ENCODE data around the gene MKI67. TPM values are rescaled to one million over a fixed set of nuclear protein-coding genes. Genes with fewer than 3 reads are reported as not detected.
A peak's percentile ranks its signal among the peaks of the same experiment; 100 is the strongest.

The MKI67 gene
- total RNA-seq, 1 donor from 2014 or later = 5.6 TPM

DNA sequence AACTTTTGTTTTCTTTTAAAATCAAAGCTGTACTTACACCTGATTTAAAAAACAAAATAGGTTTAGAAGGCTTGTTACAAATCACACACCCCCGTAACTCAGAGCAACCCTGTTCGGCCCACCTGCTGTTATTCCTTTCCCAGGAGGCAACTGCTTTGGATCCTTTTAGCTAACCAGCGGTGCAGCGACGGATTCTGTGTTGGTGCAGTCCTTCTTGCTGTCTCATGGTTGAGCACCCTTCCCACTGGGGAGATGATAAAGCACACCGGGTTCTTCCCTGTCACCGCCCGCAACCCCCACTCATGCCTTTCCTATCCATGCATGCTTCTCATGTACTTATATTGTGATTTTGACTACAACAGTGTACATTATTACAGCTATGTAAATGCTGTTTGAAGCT lies 24.8 kb upstream of the MKI67 start:
- TF ChIP-seq, protein P1, sequence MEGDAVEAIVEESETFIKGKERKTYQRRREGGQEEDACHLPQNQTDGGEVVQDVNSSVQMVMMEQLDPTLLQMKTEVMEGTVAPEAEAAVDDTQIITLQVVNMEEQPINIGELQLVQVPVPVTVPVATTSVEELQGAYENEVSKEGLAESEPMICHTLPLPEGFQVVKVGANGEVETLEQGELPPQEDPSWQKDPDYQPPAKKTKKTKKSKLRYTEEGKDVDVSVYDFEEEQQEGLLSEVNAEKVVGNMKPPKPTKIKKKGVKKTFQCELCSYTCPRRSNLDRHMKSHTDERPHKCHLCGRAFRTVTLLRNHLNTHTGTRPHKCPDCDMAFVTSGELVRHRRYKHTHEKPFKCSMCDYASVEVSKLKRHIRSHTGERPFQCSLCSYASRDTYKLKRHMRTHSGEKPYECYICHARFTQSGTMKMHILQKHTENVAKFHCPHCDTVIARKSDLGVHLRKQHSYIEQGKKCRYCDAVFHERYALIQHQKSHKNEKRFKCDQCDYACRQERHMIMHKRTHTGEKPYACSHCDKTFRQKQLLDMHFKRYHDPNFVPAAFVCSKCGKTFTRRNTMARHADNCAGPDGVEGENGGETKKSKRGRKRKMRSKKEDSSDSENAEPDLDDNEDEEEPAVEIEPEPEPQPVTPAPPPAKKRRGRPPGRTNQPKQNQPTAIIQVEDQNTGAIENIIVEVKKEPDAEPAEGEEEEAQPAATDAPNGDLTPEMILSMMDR (IDR thresholded peaks at IDR 0.05; ENCODE audit: insufficient read depth, low read length, poor library complexity, severe bottlenecking) = no peak
- H3K4me3 ChIP-seq (ENCODE audit: low read depth, low read length) = no peak overlapping the region
- no peaks in the 10 kb centered on the region for H3K36me3 ChIP-seq (ENCODE audit: control insufficient read depth, insufficient read depth, low read length)
- no peak for DNase-seq (ENCODE audit: low read depth)
- H3K27me3 ChIP-seq (ENCODE audit: control insufficient read depth, insufficient read depth, low read length) = peaks cover 11% of the 10 kb centered on the region

DNA sequence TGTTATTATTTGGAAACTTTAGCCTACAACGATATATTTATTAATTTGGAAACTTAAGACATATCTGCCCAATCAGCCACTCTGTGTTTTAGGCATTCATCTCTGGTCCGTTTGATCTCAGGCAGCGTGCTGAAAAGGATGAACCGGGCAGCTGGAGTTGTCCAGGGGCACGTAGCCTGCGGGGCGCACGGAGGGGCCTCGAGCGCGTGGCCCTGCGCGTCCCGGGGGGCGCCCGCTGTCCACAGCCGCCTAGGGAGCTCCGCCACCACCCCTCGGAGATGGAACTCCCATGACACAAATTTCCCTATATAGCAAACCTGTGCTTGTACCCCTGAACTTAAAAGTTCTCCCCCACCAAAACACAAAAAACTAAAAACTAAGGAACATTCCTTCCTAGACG lies 24.3 kb upstream of the MKI67 start:
- TF ChIP-seq, protein P1 (IDR thresholded peaks at IDR 0.05; ENCODE audit: insufficient read depth, low read length, poor library complexity, severe bottlenecking) = no peak
- DNase-seq (ENCODE audit: low read depth) = no peak

DNA sequence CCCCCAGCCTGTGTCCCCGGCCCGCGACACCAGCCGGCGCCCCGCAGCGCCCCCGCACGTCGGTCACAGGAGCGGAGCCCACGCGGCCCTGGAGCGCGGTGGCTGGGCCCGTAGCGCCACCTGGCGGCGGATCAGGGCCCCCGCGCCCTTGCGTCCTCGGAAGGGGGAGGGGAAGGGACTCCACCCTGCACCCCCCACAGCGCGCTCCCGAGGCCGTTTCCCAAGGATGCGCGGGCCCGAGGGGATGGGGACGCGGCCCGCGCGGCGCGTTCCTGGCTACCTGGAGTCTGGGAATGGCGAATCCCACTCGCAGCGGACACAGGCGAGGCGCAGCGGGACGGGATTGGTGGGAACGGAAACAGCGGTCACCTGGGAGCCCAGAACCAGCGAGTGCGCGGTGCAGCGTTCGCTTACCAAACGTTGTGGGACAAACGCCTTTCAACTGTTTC lies 23.8 kb upstream of the MKI67 start:
- TF ChIP-seq, protein P1 (IDR thresholded peaks at IDR 0.05; ENCODE audit: insufficient read depth, low read length, poor library complexity, severe bottlenecking) = peak; percentile 70
- Histone ChIP-seq H3K27me3 (ENCODE audit: control insufficient read depth, insufficient read depth, low read length) (peaks cover 11% of the 10 kb centered on the region), H3K4me3 (ENCODE audit: low read depth, low read length) (peak overlapping the region; percentile 50), H3K36me3 (ENCODE audit: control insufficient read depth, insufficient read depth, low read length) (no peaks in the 10 kb centered on the region)
- no peak for DNase-seq (ENCODE audit: low read depth)

More for the DNA sequence above, 24.3 kb upstream of the MKI67 start:
- Histone ChIP-seq H3K27me3 (ENCODE audit: control insufficient read depth, insufficient read depth, low read length) (peaks cover 11% of the 10 kb centered on the region), H3K4me3 (ENCODE audit: low read depth, low read length) (peak overlapping the region; percentile 50), H3K36me3 (ENCODE audit: control insufficient read depth, insufficient read depth, low read length) (no peaks in the 10 kb centered on the region)

DNA sequence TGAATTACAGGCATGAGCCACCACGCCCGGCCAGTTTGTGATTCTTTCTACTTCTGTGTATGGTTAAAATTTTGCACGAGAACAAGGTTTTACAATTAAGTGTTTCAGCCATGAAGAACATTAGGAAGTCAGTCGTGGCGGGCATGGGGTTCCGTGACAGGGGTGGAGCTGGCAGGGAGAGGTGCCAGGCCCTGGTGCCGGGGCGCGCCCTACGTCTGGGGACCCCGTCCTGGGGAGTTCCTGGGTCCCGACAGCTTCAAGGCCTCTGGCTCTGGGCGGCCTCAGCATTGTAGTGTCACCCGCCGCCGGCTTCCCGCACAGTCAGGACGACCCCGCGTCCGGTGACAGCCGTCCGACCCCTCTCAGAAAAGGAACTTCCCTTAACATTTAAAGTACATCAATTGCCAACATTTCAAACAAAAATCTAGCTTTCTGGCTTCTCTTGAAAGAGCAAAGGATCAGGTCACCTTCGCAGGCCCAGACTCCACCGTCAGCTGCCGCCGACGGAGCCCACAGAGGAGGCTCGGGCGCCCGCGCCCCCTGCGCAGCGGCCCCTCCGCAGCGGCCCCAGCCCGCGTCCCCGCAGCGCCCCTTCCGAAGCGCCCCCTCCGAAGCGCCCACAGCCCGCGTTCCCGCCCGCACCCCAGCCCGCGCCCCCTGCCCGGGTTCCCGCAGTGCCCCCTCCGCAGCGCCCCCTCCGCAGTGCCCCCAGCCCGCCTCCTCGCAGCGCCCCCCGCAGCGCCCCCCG lies 23.2 kb upstream of the MKI67 start:
- H3K36me3 ChIP-seq (ENCODE audit: control insufficient read depth, insufficient read depth, low read length) = no peaks in the 10 kb centered on the region
- no peak overlapping the region for H3K4me3 ChIP-seq (ENCODE audit: low read depth, low read length)
- DNase-seq (ENCODE audit: low read depth) = no peak
- TF ChIP-seq, protein P1 (IDR thresholded peaks at IDR 0.05; ENCODE audit: insufficient read depth, low read length, poor library complexity, severe bottlenecking) = no peak
- peaks cover 11% of the 10 kb centered on the region for H3K27me3 ChIP-seq (ENCODE audit: control insufficient read depth, insufficient read depth, low read length)

DNA sequence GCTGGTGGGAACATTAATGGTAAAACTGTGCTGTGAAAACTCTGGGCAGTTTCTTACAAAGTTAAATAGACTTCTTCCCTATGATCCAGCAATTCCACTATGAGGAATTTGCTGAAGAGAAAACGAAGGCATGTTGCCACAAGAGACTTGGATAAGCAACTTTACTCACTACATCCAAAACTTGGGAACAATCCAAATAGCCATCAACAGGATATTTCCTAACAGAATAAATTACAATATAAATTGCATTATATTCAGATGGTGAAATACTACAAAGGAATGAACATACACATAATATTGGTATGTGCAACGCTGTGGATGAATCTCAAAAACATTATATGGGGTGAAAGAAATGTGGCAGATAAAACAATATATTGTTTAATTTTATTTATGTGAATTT lies 21.4 kb upstream of the MKI67 start:
- DNase-seq (ENCODE audit: low read depth) = no peak
- Histone ChIP-seq H3K4me3 (ENCODE audit: low read depth, low read length) (no peak overlapping the region), H3K36me3 (ENCODE audit: control insufficient read depth, insufficient read depth, low read length) (no peaks in the 10 kb centered on the region), H3K27me3 (ENCODE audit: control insufficient read depth, insufficient read depth, low read length) (peaks cover 3% of the 10 kb centered on the region)
- TF ChIP-seq, protein P1 (IDR thresholded peaks at IDR 0.05; ENCODE audit: insufficient read depth, low read length, poor library complexity, severe bottlenecking) = no peak

DNA sequence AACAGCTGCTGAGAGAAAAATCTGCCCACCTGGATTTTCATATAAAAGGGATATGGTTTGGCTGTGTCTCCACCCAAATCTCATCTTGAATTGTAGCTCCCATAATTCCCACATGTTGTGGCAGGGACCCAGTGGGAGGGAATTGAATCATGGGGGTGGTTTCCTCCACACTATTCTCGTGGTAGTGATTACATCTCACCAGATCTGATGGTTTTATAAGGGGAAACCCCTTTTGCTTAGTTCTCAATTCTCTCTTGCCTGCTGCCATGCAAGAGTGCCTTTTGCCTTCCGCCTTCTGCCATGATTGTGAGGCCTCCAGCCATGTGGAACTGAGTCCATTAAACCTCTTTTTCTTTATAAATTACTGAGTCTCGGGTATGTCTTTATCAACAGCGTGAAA lies 20.8 kb upstream of the MKI67 start:
- Histone ChIP-seq H3K4me3 (ENCODE audit: low read depth, low read length) (no peak overlapping the region), H3K36me3 (ENCODE audit: control insufficient read depth, insufficient read depth, low read length) (no peaks in the 10 kb centered on the region), H3K27me3 (ENCODE audit: control insufficient read depth, insufficient read depth, low read length) (peaks cover 3% of the 10 kb centered on the region)
- peak; percentile 52 for DNase-seq (ENCODE audit: low read depth)
- TF ChIP-seq, protein P1 (IDR thresholded peaks at IDR 0.05; ENCODE audit: insufficient read depth, low read length, poor library complexity, severe bottlenecking) = no peak

Data from kidney epithelial cell (primary cell).